Tibial nerve (tissue), 4 donors: ENCODE data around the gene WDR76.

Experiments used
- EP300 ChIP-seq, 2 donors: sonication (generic); formaldehyde crosslinking; IDR thresholded peaks; one replicate each; pipeline ENCODE4 v1.6.1; 2017; ENCODE audit warnings: antibody characterized with exemption in 2 of 2, mild to moderate bottlenecking in 1 of 2
- POLR2A ChIP-seq, 2 donors: fragments of 450-650 bp; IDR thresholded peaks; one replicate each; pipeline ENCODE4 v1.6.1; 2017; ENCODE audit warnings: antibody characterized with exemption in 2 of 2, mild to moderate bottlenecking in 2 of 2, moderate library complexity in 2 of 2
- TF ChIP-seq, protein P1 (sequence below), 5 experiments: fragments of 200-600 bp in 3 of 5; fragments of 450-650 bp in 2 of 5; sonication (generic) in 3 of 5; IDR thresholded peaks; one replicate each; pipeline ENCODE4 v1.5.1; 2016 to 2019; ENCODE audit warnings: antibody characterized with exemption in 5 of 5, mild to moderate bottlenecking in 3 of 5, moderate library complexity in 2 of 5

DNA sequence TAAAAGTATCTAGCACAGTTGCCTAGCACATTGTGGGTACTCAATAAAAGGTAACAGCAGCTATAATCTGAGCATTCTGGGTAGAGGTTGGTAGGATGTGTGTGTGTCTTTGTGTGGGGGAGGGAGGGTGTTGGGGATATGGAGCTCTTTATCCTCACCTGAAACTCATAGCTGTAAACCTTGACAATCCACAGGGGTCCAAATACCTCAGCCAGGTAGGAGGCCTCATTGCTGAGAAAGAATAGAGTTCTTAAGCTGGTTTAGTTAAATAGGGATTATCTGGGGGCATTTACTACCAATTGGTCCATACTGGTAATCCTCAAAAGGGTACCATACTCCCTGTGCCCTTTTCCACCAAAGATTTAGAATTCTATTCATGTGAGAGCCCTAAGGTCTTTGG is 30.8 kb upstream of the WDR76 start:
- TF ChIP-seq, protein P1, sequence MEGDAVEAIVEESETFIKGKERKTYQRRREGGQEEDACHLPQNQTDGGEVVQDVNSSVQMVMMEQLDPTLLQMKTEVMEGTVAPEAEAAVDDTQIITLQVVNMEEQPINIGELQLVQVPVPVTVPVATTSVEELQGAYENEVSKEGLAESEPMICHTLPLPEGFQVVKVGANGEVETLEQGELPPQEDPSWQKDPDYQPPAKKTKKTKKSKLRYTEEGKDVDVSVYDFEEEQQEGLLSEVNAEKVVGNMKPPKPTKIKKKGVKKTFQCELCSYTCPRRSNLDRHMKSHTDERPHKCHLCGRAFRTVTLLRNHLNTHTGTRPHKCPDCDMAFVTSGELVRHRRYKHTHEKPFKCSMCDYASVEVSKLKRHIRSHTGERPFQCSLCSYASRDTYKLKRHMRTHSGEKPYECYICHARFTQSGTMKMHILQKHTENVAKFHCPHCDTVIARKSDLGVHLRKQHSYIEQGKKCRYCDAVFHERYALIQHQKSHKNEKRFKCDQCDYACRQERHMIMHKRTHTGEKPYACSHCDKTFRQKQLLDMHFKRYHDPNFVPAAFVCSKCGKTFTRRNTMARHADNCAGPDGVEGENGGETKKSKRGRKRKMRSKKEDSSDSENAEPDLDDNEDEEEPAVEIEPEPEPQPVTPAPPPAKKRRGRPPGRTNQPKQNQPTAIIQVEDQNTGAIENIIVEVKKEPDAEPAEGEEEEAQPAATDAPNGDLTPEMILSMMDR (IDR thresholded peaks at IDR 0.05): no peak
- no peak for TF ChIP-seq POLR2A (IDR thresholded peaks at IDR 0.05)
- no peak for TF ChIP-seq EP300 (IDR thresholded peaks at IDR 0.05)
